C4-2B (cell line): Measurements from ENCODE around the gene IQUB.

Experiments used
- H3K27ac ChIP-seq: fragments of 450-650 bp; 2 replicates; pipeline ENCODE4 v1.5.1; 2017
- CTCF ChIP-seq: fragments of 450-650 bp; conservative IDR thresholded peaks from 2 replicates; pipeline ENCODE4 v1.5.1; 2017; ENCODE audit warnings: mild to moderate bottlenecking
- ZFX ChIP-seq: fragments of 450-650 bp; IDR thresholded peaks from 2 replicates; pipeline ENCODE4 v1.6.1; 2017

IQUB gene

GRCh38 chr7:123472327-123472726 lies 62.1 kb downstream of the IQUB start:
- H3K27ac ChIP-seq = no peak overlapping the region

DNA sequence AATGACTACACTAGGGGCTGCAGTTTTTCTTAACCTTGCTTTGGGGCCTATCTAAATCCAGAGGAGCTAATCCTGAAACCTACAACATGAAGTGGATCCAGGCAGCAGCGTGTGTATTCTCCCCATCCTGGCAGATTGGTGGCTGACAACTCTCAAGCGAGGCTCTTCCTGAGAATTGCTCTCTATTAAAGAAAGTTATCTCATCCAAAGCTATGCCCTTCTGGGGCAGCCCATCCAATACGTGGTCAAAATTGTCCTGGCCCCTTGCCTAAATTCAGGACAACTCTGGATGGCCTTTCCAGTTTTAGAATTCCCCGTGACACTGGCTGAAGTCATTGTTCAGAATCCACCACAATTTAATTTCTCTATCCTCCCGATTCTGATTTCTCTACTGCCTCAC lies 66.1 kb downstream of the IQUB start:
- no peak overlapping the region for H3K27ac ChIP-seq
- no peak for TF ChIP-seq ZFX
- no peak for TF ChIP-seq CTCF

More at GRCh38 chr7:123472327-123472726, 62.1 kb downstream of the IQUB start:
- TF ChIP-seq ZFX (no peak), CTCF (no peak)

GRCh38 chr7:123463890-123464289 lies 70.5 kb downstream of the IQUB start:
- TF ChIP-seq CTCF (no peak), ZFX (no peak)

GRCh38 chr7:123460616-123461015 lies 73.8 kb downstream of the IQUB start:
- TF ChIP-seq ZFX (no peak), CTCF (no peak)
- H3K27ac ChIP-seq = no peak overlapping the region

More at GRCh38 chr7:123463890-123464289, 70.5 kb downstream of the IQUB start:
- H3K27ac ChIP-seq = no peak overlapping the region

DNA sequence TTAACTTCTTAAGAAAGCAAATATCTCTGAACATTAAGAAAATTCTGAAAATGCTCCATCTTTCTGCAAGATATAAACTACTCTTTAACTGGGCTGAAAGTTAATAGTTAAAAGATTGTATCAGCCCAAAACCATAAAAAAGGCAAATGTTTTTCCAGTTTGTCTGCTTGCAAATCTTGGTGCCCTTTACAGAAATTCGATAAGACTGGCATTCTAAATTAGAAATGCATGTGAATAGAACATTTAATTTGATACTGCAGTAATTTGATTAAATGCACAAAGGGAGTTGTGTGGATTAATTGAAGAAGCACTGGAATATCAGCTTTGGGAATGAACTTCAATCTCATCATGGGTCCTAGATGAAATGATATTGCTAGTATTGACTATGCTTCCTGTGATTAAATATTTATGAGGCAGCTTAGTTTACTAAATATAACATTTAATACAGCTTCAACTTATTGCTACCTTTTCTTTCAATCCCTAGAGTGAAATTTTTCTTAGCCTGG lies 78.4 kb downstream of the IQUB start:
- no peak overlapping the region for H3K27ac ChIP-seq
- no peak for TF ChIP-seq CTCF
- no peak for TF ChIP-seq ZFX

- TF ChIP-seq ZFX (no peak), CTCF (no peak)
- H3K27ac ChIP-seq = no peak overlapping the region
Measured at GRCh38 chr7:123440101-123440548, 94.3 kb downstream of the IQUB start.

- no peak overlapping the region for H3K27ac ChIP-seq
- TF ChIP-seq ZFX (no peak), CTCF (no peak)
Measured at GRCh38 chr7:123439191-123439590, 95.2 kb downstream of the IQUB start.
